Measurements from ENCODE around the gene E2F3.

Gene E2F3

DNA sequence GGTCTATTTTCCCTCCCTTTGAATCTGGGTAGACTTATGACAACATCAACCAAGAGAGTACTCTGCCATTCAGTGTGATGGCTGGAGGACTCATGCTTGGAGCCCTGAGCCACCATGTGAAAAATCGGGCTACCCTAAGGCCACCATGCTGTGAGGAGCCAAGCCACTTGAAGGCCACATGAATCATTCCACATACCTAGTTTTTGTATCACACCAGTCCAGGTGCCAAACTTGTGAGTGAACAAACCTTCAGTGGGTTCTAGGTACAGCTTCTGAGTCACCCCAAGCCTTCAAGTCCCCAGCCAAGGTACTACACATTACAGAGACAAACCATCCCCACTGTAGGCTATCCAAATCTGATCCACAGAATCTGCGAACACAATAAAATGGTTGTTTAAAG is 37.4 kb upstream of the E2F3 start:
- no peak for DNase-seq (ENCODE audit: low spot score)
- TF ChIP-seq, protein P1, sequence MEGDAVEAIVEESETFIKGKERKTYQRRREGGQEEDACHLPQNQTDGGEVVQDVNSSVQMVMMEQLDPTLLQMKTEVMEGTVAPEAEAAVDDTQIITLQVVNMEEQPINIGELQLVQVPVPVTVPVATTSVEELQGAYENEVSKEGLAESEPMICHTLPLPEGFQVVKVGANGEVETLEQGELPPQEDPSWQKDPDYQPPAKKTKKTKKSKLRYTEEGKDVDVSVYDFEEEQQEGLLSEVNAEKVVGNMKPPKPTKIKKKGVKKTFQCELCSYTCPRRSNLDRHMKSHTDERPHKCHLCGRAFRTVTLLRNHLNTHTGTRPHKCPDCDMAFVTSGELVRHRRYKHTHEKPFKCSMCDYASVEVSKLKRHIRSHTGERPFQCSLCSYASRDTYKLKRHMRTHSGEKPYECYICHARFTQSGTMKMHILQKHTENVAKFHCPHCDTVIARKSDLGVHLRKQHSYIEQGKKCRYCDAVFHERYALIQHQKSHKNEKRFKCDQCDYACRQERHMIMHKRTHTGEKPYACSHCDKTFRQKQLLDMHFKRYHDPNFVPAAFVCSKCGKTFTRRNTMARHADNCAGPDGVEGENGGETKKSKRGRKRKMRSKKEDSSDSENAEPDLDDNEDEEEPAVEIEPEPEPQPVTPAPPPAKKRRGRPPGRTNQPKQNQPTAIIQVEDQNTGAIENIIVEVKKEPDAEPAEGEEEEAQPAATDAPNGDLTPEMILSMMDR (IDR thresholded peaks at IDR 0.05; ENCODE audit: borderline replicate concordance, control extremely low read depth, extremely low read depth, insufficient read depth, missing control alignments) = no peak
- in situ Hi-C loops (cut with MboI; ENCODE audit: low sequenced_read_pairs, unreplicated experiment) = no loop called here

DNA sequence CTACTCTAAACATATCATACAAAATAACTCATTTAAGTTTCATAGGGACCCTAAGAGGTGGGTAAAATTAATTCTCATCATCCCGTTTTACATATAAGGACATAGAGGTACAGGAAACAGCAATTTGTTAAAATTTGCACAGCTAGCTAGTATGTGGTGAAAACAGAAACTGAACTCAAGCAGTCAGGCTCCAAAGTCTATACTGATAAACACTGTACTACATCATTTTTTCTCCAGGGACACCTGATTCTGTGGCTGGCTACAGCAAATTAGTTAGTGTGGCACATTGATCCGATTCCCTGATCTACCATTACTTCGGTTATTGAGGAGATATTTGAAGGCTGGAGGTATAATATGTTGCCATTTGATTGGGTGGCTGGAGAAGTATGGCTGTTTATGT is 36.2 kb upstream of the E2F3 start:
- DNase-seq (ENCODE audit: low spot score) = no peak
- TF ChIP-seq, protein P1 (IDR thresholded peaks at IDR 0.05; ENCODE audit: borderline replicate concordance, control extremely low read depth, extremely low read depth, insufficient read depth, missing control alignments) = no peak
- in situ Hi-C loops (cut with MboI; ENCODE audit: low sequenced_read_pairs, unreplicated experiment) = no loop called here

DNA sequence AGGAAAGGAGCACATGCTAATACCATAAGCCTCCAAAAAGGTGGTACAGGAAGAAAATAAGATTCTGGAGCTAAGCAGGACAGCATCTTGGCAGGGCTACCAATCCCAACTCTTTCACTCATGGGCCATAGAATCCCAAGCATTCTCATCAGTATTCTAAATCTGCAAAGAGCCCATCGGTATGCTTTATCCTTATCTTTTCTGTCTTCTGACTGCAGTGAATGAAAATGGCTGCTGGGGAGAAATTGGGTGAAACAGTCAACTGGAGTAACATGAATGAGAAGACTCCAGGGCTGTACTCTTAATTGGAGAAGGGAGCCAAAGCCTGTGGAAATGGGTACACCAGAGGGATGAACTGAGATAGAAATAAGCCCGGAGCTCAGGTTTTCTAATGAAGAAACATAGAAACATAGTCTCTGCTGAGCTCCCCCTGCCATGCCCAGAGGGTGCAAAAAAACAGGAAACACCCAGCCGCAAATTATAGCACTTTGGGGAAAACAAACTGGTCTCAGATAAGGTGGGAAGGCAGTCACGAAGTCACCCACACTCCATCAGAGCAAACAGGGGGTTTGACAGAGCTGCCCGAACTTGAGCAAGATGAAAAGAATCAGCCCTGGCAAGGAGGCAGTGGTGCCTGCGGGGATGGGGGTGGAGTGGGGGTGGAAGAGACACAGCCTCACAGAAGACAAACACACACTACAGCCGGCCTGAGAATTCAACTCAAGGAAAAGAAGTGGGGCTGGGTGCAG is 35.4 kb upstream of the E2F3 start:
- no peak for DNase-seq (ENCODE audit: low spot score)
- TF ChIP-seq, protein P1 (IDR thresholded peaks at IDR 0.05; ENCODE audit: borderline replicate concordance, control extremely low read depth, extremely low read depth, insufficient read depth, missing control alignments) = no peak
- in situ Hi-C loops (cut with MboI; ENCODE audit: low sequenced_read_pairs, unreplicated experiment) = no loop called here

DNA sequence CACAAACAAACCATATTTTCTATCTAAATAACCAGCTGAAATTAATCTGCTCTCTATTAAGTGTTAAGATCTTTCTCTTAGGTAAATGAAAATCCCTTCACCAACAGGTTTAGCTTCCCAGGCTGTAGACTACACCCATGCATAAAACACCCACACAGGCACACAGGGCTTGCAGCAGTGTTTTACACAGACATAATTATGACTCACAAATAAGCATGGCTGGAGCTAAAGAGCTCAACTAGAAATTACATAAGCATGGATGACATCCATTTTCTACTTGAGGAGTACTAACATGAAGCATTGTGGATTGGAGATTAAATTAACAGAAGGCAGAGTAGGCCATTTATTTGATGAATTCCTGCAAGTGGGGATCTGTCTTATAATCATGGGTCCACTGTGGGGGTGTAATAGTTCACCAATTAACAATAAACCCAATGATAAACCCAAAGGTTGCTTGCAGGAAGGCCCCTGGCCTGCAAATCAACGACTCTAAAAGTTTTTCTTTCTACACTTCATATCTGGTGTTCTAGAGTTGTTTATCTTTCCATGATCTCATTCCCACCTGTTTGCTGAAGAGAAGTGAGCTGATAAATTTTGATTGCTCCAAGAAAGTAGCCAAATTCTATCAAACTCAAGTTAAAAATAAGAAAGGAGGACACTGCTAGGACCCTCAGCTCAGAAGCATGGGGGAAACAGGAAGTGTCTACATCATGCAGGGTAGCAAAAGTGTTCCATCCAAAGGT is 33.8 kb upstream of the E2F3 start:
- in situ Hi-C loops (cut with MboI; ENCODE audit: low sequenced_read_pairs, unreplicated experiment) = no loop called here
- TF ChIP-seq, protein P1 (IDR thresholded peaks at IDR 0.05; ENCODE audit: borderline replicate concordance, control extremely low read depth, extremely low read depth, insufficient read depth, missing control alignments) = no peak
- DNase-seq (ENCODE audit: low spot score) = no peak

DNA sequence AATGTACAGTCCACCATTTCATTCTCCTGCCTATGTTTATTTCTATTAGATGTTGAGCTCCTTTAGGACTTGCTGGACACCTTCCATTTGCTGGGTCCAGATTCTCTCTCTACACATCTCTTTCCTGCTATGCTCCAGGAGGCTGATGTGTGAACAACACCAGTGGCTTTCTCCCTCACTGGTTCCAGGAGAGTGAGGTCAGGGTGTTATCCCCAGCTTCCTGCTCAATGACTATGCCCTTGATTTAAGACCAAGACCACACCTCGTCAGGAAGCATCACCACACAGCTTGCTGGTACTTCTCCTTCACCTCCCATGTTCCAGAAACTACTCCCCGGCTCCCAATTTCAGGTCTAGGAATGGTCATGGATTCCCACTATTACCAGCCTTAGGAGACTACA is 31.3 kb upstream of the E2F3 start:
- in situ Hi-C loops (cut with MboI; ENCODE audit: low sequenced_read_pairs, unreplicated experiment) = no loop called here
- no peak for DNase-seq (ENCODE audit: low spot score)
- TF ChIP-seq, protein P1 (IDR thresholded peaks at IDR 0.05; ENCODE audit: borderline replicate concordance, control extremely low read depth, extremely low read depth, insufficient read depth, missing control alignments) = no peak

DNA sequence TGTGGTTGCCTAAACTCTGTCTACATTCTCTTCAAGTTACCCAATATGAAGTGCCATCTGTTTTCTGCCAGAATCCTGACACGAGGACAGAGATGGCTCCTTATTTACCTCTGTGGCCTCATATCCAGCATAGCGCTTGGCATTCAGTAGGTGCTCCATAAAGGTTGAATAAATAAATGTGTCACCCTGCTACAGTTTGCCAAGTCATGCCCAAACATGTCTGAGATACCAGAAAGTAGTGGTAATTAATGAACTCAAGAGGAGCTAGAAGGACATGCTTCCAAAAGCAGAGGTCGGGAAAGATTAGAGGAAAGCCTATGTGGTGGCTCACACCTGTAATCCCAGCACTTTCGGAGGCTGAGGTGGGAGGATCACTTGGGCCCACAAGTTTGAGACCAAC is 30.9 kb upstream of the E2F3 start:
- no peak for DNase-seq (ENCODE audit: low spot score)
- TF ChIP-seq, protein P1 (IDR thresholded peaks at IDR 0.05; ENCODE audit: borderline replicate concordance, control extremely low read depth, extremely low read depth, insufficient read depth, missing control alignments) = no peak

More for the DNA sequence above, 30.9 kb upstream of the E2F3 start:
- in situ Hi-C loops (cut with MboI; ENCODE audit: low sequenced_read_pairs, unreplicated experiment) = no loop called here
